ENCODE data around the gene ATOX1. TPM values are rescaled to one million over a fixed set of nuclear protein-coding genes. Genes with fewer than 3 reads are reported as not detected.

Gene ATOX1
- total and polyA plus RNA-seq, 2 of the 8 experiments (the other 6 are each of a cell fraction or from before 2014, with no cell fraction given): 79.9 to 232 TPM

DNA sequence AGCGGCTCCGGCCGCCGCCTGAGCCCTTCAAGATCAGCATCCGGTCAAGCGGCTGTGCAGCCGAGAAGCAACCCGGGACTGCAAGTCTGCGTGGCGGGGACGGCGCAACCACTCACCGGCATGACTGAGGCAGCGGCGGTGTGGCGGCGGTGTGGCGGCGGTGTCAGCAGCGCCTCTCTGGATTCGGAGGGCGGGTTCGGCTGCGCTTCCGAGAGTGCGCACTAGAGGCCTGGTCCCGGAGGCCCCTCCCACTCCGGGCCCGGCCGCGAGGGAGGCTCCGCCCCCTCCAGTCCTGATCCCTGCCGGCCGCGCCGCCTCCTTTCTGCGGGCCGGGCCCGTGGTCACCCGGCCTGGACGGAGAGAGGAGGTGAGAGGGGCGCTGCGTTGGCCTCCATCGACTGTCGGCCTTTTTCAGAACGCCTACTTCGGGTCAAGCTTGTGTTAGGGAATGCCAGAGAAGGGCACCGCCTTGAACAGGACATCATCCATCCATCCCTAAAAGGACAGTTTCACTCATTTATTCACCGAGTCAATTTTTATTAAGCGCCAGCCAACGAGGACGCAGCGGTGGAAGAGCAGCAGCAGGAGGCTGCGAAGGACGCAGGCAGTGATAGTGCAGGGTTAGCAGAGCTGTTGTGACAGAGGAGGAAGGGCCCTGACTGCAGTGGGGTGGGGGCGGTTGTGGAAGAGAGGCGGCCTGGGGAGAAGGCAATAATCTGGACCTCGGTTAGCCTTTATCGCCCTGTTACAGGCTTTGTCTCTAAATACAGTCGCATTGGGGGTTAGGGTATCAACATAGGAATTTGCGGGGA, at the start of gene ATOX1 (continued):
- TF ChIP-seq, protein P1, sequence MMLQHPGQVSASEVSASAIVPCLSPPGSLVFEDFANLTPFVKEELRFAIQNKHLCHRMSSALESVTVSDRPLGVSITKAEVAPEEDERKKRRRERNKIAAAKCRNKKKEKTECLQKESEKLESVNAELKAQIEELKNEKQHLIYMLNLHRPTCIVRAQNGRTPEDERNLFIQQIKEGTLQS (IDR thresholded peaks at IDR 0.05; ENCODE audit: insufficient read depth, low read depth, low read length): 0 out of 2 replicates have a peak, but pooled peaks have one; percentile 0
- TF ChIP-seq YY1 (IDR thresholded peaks at IDR 0.05; ENCODE audit: low read depth, low read length) (peak; percentile 34; the same call in 1 of the 2 replicates), GABPA (IDR thresholded peaks at IDR 0.05; ENCODE audit: borderline replicate concordance, insufficient read depth, low read length) (no peak), JUND (IDR thresholded peaks at IDR 0.05; ENCODE audit: low read length) (no peak), EP300 (IDR thresholded peaks at IDR 0.05; ENCODE audit: borderline replicate concordance in 1 of 2, low read depth in 2 of 2, low read length in 2 of 2) (no peak), KDM4A (IDR thresholded peaks at IDR 0.05; ENCODE audit: low read depth, low read length, severe bottlenecking) (no peak), CHD2 (IDR thresholded peaks at IDR 0.05; ENCODE audit: low read length) (no peak), CBX8 (IDR thresholded peaks at IDR 0.05; ENCODE audit: borderline replicate concordance, low read depth, low read length) (no peak), CBX5 (IDR thresholded peaks at IDR 0.05; ENCODE audit: low read depth, low read length) (no peak), RNF2 (IDR thresholded peaks at IDR 0.05; ENCODE audit: borderline replicate concordance, low read depth, low read length, missing control alignments, poor library complexity, severe bottlenecking) (no peak), NANOG (IDR thresholded peaks at IDR 0.05; ENCODE audit: insufficient read depth, low read depth, low read length, poor library complexity, severe bottlenecking) (no peak), CTBP2 (IDR thresholded peaks at IDR 0.05; ENCODE audit: borderline replicate concordance, insufficient read depth, insufficient read length, low read length) (no peak), RFX5 (IDR thresholded peaks at IDR 0.05; ENCODE audit: borderline replicate concordance, low read depth, low read length) (no peak), SP4 (IDR thresholded peaks at IDR 0.05; ENCODE audit: low read length) (no peak), EZH2 (IDR thresholded peaks at IDR 0.05; ENCODE audit: low read depth, low read length, severe bottlenecking) (no peak), POLR2AphosphoS5 (IDR thresholded peaks at IDR 0.05; ENCODE audit: low read depth, low read length) (peak; percentile 84), EGR1 (IDR thresholded peaks at IDR 0.05; ENCODE audit: borderline replicate concordance, low read depth, low read length) (0 out of 2 replicates have a peak, but pooled peaks have one; percentile 4), KDM1A (IDR thresholded peaks at IDR 0.05; ENCODE audit: borderline replicate concordance, low read length) (no peak), TEAD4 (IDR thresholded peaks at IDR 0.05; ENCODE audit: low read depth, low read length) (no peak), ASH2L (IDR thresholded peaks at IDR 0.05; ENCODE audit: low read length) (peak; percentile 92), TCF12 (IDR thresholded peaks at IDR 0.05; ENCODE audit: low read depth, low read length) (no peak), CEBPB (IDR thresholded peaks at IDR 0.05; ENCODE audit: low read depth, low read length) (no peak), SRF (IDR thresholded peaks at IDR 0.05; ENCODE audit: low read depth, low read length) (no peak), SIRT6 (IDR thresholded peaks at IDR 0.05; ENCODE audit: low read length) (no peak)

Data from H1 (cell line).